ENCODE measurements around the gene SMAD4. TPM values are rescaled to one million over a fixed set of nuclear protein-coding genes. Genes with fewer than 3 reads are reported as not detected.
"Not testable (repeated sequence)": the region's sequence is repeated elsewhere in the genome, so short reads cannot be mapped to it uniquely, and the experiment has no call there.

Gene SMAD4
- total RNA-seq, 1 experiment from 2014 or later = 172 TPM

DNA sequence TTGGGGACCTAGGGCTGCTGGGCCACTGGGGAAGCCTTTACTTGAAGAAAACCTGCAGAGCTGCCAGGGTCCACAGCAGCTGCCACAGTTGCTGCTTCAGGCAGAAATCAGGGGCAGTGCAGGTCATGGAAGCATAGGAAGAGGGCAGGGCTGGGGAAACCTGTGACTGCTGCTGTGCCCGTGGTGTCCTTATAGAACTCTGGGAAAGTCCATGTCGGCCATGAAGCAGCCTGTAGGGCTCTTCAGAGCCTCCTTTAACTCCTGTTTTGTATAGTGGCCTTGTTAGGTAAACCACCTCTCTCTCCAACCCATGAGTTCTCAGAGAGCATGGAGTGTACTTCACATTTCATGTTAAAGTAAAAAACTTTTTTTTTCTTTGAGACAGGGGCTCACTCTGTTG, 62.1 kb downstream of the SMAD4 start:
- no peak overlapping the region for H3K9ac ChIP-seq (ENCODE audit: extremely low read depth, insufficient read length, low read length)
- Mint-ChIP-seq H3K27me3 (ENCODE audit: low read depth) (peaks cover 2% of the 10 kb centered on the region; the same call in 1 of the 2 replicates), H3K9me3 (peaks cover 17 to 38% of the 10 kb centered on the region in 2 experiments), H3K36me3 (ENCODE audit: insufficient read depth in 1 of 3, low read depth in 3 of 3) (peaks cover 20 to 28% (median 27%) of the 10 kb centered on the region in 3 experiments), H3K27ac (no peak overlapping the region), H3K4me1 (no peaks in the 10 kb centered on the region), H3K4me3 (no peak overlapping the region)
- H3K27me3 ChIP-seq (ENCODE audit: insufficient read depth, low read length) = no peaks in the 10 kb centered on the region
- TF ChIP-seq CTCF (conservative IDR thresholded peaks at IDR 0.05) = no peak
- no peak overlapping the region for H4K91ac ChIP-seq (ENCODE audit: insufficient read length, low read depth, low read length)
- H2AFZ ChIP-seq (ENCODE audit: low read length) = no peak overlapping the region
- no peak overlapping the region for H3K18ac ChIP-seq (ENCODE audit: insufficient read length, low read depth, low read length)
- no peaks in the 10 kb centered on the region for H4K20me1 ChIP-seq (ENCODE audit: control insufficient read depth, insufficient read depth, insufficient read length)
- no peaks in the 10 kb centered on the region for H3K79me2 ChIP-seq (ENCODE audit: insufficient read depth, low read length)
- no peak overlapping the region for H2BK120ac ChIP-seq (ENCODE audit: low read depth, low read length, poor library complexity, severe bottlenecking)
- H3K23me2 ChIP-seq (ENCODE audit: insufficient read length, low read depth, low read length, poor library complexity, severe bottlenecking) = no peaks in the 10 kb centered on the region
- H2AK5ac ChIP-seq (ENCODE audit: insufficient read length, low read length) = no peak overlapping the region
- H3K4me1 ChIP-seq (ENCODE audit: insufficient read depth, low read length) = no peaks in the 10 kb centered on the region
- no peak overlapping the region for H3K27ac ChIP-seq (ENCODE audit: insufficient read length, low read depth, low read length)
- H3K4ac ChIP-seq (ENCODE audit: low read depth, low read length) = no peak overlapping the region
- no CpG with 5 or more reads among the region's 2 CpGs for WGBS (ENCODE audit: extremely low coverage, insufficient read length, low lambda C conversion rate)
- H3K9me3 ChIP-seq (ENCODE audit: control insufficient read depth, low read depth, low read length) = no peaks in the 10 kb centered on the region
- H4K5ac ChIP-seq (ENCODE audit: insufficient read length, low read depth, low read length) = no peak overlapping the region
- H4K8ac ChIP-seq (replicated peaks; ENCODE audit: insufficient read length, low read depth, low read length) = no peak overlapping the region
- no peaks in the 10 kb centered on the region for H3K79me1 ChIP-seq (ENCODE audit: insufficient read depth, low read depth, low read length, poor library complexity, severe bottlenecking)
- no peak overlapping the region for H3K23ac ChIP-seq (ENCODE audit: insufficient read length, low read depth, low read length)
- no peak overlapping the region for H2BK20ac ChIP-seq (ENCODE audit: low read depth, low read length, poor library complexity, severe bottlenecking)
- no peak overlapping the region for H3T11ph ChIP-seq (ENCODE audit: low read length)
- no peak overlapping the region for H3K4me2 ChIP-seq (ENCODE audit: insufficient read depth, insufficient read length, low read length)
- no peak overlapping the region for H2BK5ac ChIP-seq (ENCODE audit: insufficient read length, low read length)
- no peak overlapping the region for H2BK12ac ChIP-seq (ENCODE audit: insufficient read length, low read depth, low read length)
- H3K14ac ChIP-seq (ENCODE audit: insufficient read depth, low read length) = peak overlapping the region; percentile 22; the same call in 1 of the 2 replicates
- H2BK15ac ChIP-seq (ENCODE audit: low read depth, low read length) = no peak overlapping the region
- no peak overlapping the region for H3K56ac ChIP-seq (ENCODE audit: insufficient read length, low read depth, low read length)
- DNase-seq = no peak

DNA sequence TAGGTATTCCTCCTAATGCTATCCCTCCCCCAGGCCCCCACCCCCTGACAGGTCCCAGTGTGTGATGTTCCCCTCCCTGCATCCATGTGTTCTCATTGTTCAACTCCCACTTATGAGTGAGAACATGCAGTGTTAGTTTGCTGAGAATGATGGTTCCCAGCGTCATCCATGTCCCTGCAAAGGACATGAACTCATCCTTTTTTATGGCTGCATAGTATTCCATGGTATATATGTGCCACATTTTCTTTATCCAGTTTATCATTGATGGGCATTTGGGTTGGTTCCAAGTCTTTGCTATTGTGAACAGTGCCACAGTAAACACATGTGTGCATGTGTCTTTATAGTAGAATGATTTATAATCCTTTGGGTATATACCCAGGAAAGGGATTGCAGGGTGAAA, 63.0 kb downstream of the SMAD4 start:
- H4K91ac ChIP-seq (ENCODE audit: insufficient read length, low read depth, low read length); H2AK5ac ChIP-seq (ENCODE audit: insufficient read length, low read length); H3K27ac Mint-ChIP-seq; H3T11ph ChIP-seq (ENCODE audit: low read length); H3K4me3 Mint-ChIP-seq; H3K9ac ChIP-seq (ENCODE audit: extremely low read depth, insufficient read length, low read length); H2BK120ac ChIP-seq (ENCODE audit: low read depth, low read length, poor library complexity, severe bottlenecking); H2BK12ac ChIP-seq (ENCODE audit: insufficient read length, low read depth, low read length); H3K27me3 ChIP-seq (ENCODE audit: insufficient read depth, low read length); H3K27ac ChIP-seq (ENCODE audit: insufficient read length, low read depth, low read length); H4K5ac ChIP-seq (ENCODE audit: insufficient read length, low read depth, low read length); H3K4ac ChIP-seq (ENCODE audit: low read depth, low read length); H3K14ac ChIP-seq (ENCODE audit: insufficient read depth, low read length); H3K56ac ChIP-seq (ENCODE audit: insufficient read length, low read depth, low read length); H2BK5ac ChIP-seq (ENCODE audit: insufficient read length, low read length); H3K4me1 ChIP-seq (ENCODE audit: insufficient read depth, low read length); H3K27me3 Mint-ChIP-seq (ENCODE audit: low read depth); H3K4me1 Mint-ChIP-seq; H3K18ac ChIP-seq (ENCODE audit: insufficient read length, low read depth, low read length); H4K20me1 ChIP-seq (ENCODE audit: control insufficient read depth, insufficient read depth, insufficient read length); DNase-seq; H3K23me2 ChIP-seq (ENCODE audit: insufficient read length, low read depth, low read length, poor library complexity, severe bottlenecking); H3K4me2 ChIP-seq (ENCODE audit: insufficient read depth, insufficient read length, low read length); H3K79me2 ChIP-seq (ENCODE audit: insufficient read depth, low read length); H2BK15ac ChIP-seq (ENCODE audit: low read depth, low read length); H3K9me3 ChIP-seq (ENCODE audit: control insufficient read depth, low read depth, low read length); H2BK20ac ChIP-seq (ENCODE audit: low read depth, low read length, poor library complexity, severe bottlenecking); H2AFZ ChIP-seq (ENCODE audit: low read length); H3K79me1 ChIP-seq (ENCODE audit: insufficient read depth, low read depth, low read length, poor library complexity, severe bottlenecking); H3K23ac ChIP-seq (ENCODE audit: insufficient read length, low read depth, low read length); H4K8ac ChIP-seq (replicated peaks; ENCODE audit: insufficient read length, low read depth, low read length): not testable (repeated sequence)
- H3K36me3 Mint-ChIP-seq (ENCODE audit: insufficient read depth in 1 of 3, low read depth in 3 of 3) = peaks cover 13 to 19% (median 18%) of the 10 kb centered on the region in 3 experiments
- WGBS (ENCODE audit: extremely low coverage, insufficient read length, low lambda C conversion rate) = no CpG with 5 or more reads among the region's 1 CpG
- peaks cover 11 to 29% of the 10 kb centered on the region in 2 experiments for H3K9me3 Mint-ChIP-seq

All from H9 (cell line).